Measurements from ENCODE around the gene PARG.

The PARG gene

GRCh38 chr10:49830016-49830415 is 111.8 kb downstream of the PARG start:
- no peaks in the 10 kb centered on the region for H4K20me1 ChIP-seq (ENCODE audit: insufficient read depth, low read length)
- no peak for TF ChIP-seq EZH2 (IDR thresholded peaks at IDR 0.05; ENCODE audit: borderline replicate concordance, low read depth, low read length, severe bottlenecking)
- TF ChIP-seq, protein P1, sequence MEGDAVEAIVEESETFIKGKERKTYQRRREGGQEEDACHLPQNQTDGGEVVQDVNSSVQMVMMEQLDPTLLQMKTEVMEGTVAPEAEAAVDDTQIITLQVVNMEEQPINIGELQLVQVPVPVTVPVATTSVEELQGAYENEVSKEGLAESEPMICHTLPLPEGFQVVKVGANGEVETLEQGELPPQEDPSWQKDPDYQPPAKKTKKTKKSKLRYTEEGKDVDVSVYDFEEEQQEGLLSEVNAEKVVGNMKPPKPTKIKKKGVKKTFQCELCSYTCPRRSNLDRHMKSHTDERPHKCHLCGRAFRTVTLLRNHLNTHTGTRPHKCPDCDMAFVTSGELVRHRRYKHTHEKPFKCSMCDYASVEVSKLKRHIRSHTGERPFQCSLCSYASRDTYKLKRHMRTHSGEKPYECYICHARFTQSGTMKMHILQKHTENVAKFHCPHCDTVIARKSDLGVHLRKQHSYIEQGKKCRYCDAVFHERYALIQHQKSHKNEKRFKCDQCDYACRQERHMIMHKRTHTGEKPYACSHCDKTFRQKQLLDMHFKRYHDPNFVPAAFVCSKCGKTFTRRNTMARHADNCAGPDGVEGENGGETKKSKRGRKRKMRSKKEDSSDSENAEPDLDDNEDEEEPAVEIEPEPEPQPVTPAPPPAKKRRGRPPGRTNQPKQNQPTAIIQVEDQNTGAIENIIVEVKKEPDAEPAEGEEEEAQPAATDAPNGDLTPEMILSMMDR (IDR thresholded peaks at IDR 0.05; ENCODE audit: borderline replicate concordance, extremely low read depth, low read length, poor library complexity, severe bottlenecking): no peak
- H3K9me3 ChIP-seq (ENCODE audit: insufficient read depth, low read length, severe bottlenecking): no peaks in the 10 kb centered on the region
- no peaks in the 10 kb centered on the region for H3K27me3 ChIP-seq (ENCODE audit: insufficient read depth, low read length, poor library complexity)
- H3K79me2 ChIP-seq (ENCODE audit: insufficient read depth, low read length): no peaks in the 10 kb centered on the region
- no peaks in the 10 kb centered on the region for H3K4me1 ChIP-seq (ENCODE audit: insufficient read depth, low read length)
- no peak overlapping the region for H3K4me2 ChIP-seq (ENCODE audit: insufficient read depth, low read length)
- no peak overlapping the region for H3K9ac ChIP-seq (ENCODE audit: low read depth, low read length)
- no peak for DNase-seq
- H3K36me3 ChIP-seq (ENCODE audit: insufficient read depth, low read length): peaks cover 39% of the 10 kb centered on the region; the same call in 1 of the 2 replicates
- no peak overlapping the region for H3K4me3 ChIP-seq (ENCODE audit: low read depth in 1 of 2, low read length in 2 of 2)
- no peak overlapping the region for H3K27ac ChIP-seq (ENCODE audit: low read length)
- H2AFZ ChIP-seq (ENCODE audit: low read depth, low read length): no peak overlapping the region
- no peak for ATAC-seq (ENCODE audit: insufficient read depth, low read depth)

GRCh38 chr10:49827297-49827696 is 114.5 kb downstream of the PARG start:
- Histone ChIP-seq H3K36me3 (ENCODE audit: insufficient read depth, low read length) (peaks cover 37% of the 10 kb centered on the region; the same call in 1 of the 2 replicates), H3K9ac (ENCODE audit: low read depth, low read length) (no peak overlapping the region), H3K79me2 (ENCODE audit: insufficient read depth, low read length) (no peaks in the 10 kb centered on the region), H3K27ac (ENCODE audit: low read length) (no peak overlapping the region), H2AFZ (ENCODE audit: low read depth, low read length) (no peak overlapping the region), H3K4me3 (ENCODE audit: low read depth in 1 of 2, low read length in 2 of 2) (no peak overlapping the region), H3K4me2 (ENCODE audit: insufficient read depth, low read length) (no peak overlapping the region), H4K20me1 (ENCODE audit: insufficient read depth, low read length) (no peaks in the 10 kb centered on the region), H3K27me3 (ENCODE audit: insufficient read depth, low read length, poor library complexity) (no peaks in the 10 kb centered on the region), H3K4me1 (ENCODE audit: insufficient read depth, low read length) (no peaks in the 10 kb centered on the region), H3K9me3 (ENCODE audit: insufficient read depth, low read length, severe bottlenecking) (no peaks in the 10 kb centered on the region)
- TF ChIP-seq EZH2 (IDR thresholded peaks at IDR 0.05; ENCODE audit: borderline replicate concordance, low read depth, low read length, severe bottlenecking): no peak
- TF ChIP-seq, protein P1 (IDR thresholded peaks at IDR 0.05; ENCODE audit: borderline replicate concordance, extremely low read depth, low read length, poor library complexity, severe bottlenecking): no peak
- DNase-seq: no peak
- no peak for ATAC-seq (ENCODE audit: insufficient read depth, low read depth)

- Histone ChIP-seq H3K9ac (ENCODE audit: low read depth, low read length) (no peak overlapping the region), H3K4me3 (ENCODE audit: low read depth in 1 of 2, low read length in 2 of 2) (no peak overlapping the region), H3K27ac (ENCODE audit: low read length) (no peak overlapping the region), H3K79me2 (ENCODE audit: insufficient read depth, low read length) (no peaks in the 10 kb centered on the region), H3K27me3 (ENCODE audit: insufficient read depth, low read length, poor library complexity) (no peaks in the 10 kb centered on the region), H3K36me3 (ENCODE audit: insufficient read depth, low read length) (peaks cover 50% of the 10 kb centered on the region), H3K4me2 (ENCODE audit: insufficient read depth, low read length) (no peak overlapping the region), H3K9me3 (ENCODE audit: insufficient read depth, low read length, severe bottlenecking) (no peaks in the 10 kb centered on the region), H4K20me1 (ENCODE audit: insufficient read depth, low read length) (no peaks in the 10 kb centered on the region), H2AFZ (ENCODE audit: low read depth, low read length) (no peak overlapping the region), H3K4me1 (ENCODE audit: insufficient read depth, low read length) (no peaks in the 10 kb centered on the region)
- no peak for TF ChIP-seq EZH2 (IDR thresholded peaks at IDR 0.05; ENCODE audit: borderline replicate concordance, low read depth, low read length, severe bottlenecking)
- TF ChIP-seq, protein P1 (IDR thresholded peaks at IDR 0.05; ENCODE audit: borderline replicate concordance, extremely low read depth, low read length, poor library complexity, severe bottlenecking): no peak
- ATAC-seq (ENCODE audit: insufficient read depth, low read depth) (no peak), DNase-seq (no peak)
Observed at GRCh38 chr10:49819234-49819958, 122.4 kb downstream of the PARG start.
